OCI-LY1 (cell line): Measurements from ENCODE around the gene NTPCR.

Experiments used
- H2AFZ ChIP-seq: fragments of 200-600 bp; sonication (generic), shearing (Covaris generic); 2 replicates; pipeline ENCODE4 v1.6.0; 2014; ENCODE audit warnings: antibody characterized with exemption, mild to moderate bottlenecking, low read length
- H3F3A ChIP-seq: fragments of 200-600 bp; sonication (generic), shearing (Covaris generic); 2 replicates; pipeline ENCODE4 v1.6.0; 2014; ENCODE audit warnings: mild to moderate bottlenecking, antibody characterized with exemption, low read length, moderate library complexity; ENCODE audit not compliant: insufficient read depth
- H3K27ac ChIP-seq: fragments of 200-600 bp; sonication (generic); 2 replicates; pipeline ENCODE4 v1.5.1; 2014; ENCODE audit warnings: low read length, mixed run types, mild to moderate bottlenecking, low read depth; ENCODE audit not compliant: poor library complexity, severe bottlenecking
- H3K27me3 ChIP-seq: fragments of 200-600 bp; sonication (generic); 2 replicates; pipeline ENCODE4 v1.6.0; 2014; ENCODE audit warnings: antibody characterized with exemption, mild to moderate bottlenecking, low read length, moderate library complexity; ENCODE audit not compliant: insufficient read depth
- H3K36me3 ChIP-seq: fragments of 200-600 bp; sonication (generic); 2 replicates; pipeline ENCODE4 v1.6.1; 2014; ENCODE audit warnings: mild to moderate bottlenecking, antibody characterized with exemption, low read length, moderate library complexity, mixed read lengths; ENCODE audit not compliant: insufficient read depth
- H3K4me1 ChIP-seq: fragments of 200-600 bp; sonication (generic); 2 replicates; pipeline ENCODE4 v1.5.1; 2014; ENCODE audit warnings: mild to moderate bottlenecking, low read length, moderate library complexity; ENCODE audit not compliant: insufficient read depth, severe bottlenecking
- H3K4me2 ChIP-seq: fragments of 200-600 bp; sonication (generic), shearing (Covaris generic); 2 replicates; pipeline ENCODE4 v1.6.1; 2014; ENCODE audit warnings: low read length
- H3K4me3 ChIP-seq: fragments of 200-600 bp; sonication (generic); 2 replicates; pipeline ENCODE4 v1.5.1; 2014; ENCODE audit warnings: low read length, low read depth, mild to moderate bottlenecking, mixed read lengths; ENCODE audit not compliant: poor library complexity, severe bottlenecking
- H3K79me2 ChIP-seq: fragments of 200-600 bp; shearing (Covaris generic); 2 replicates; pipeline ENCODE4 v1.6.1; 2016; ENCODE audit warnings: mixed run types, low read length, mixed read lengths; ENCODE audit not compliant: insufficient read depth
- H3K9ac ChIP-seq: fragments of 200-600 bp; sonication (generic), shearing (Covaris generic); 2 replicates; pipeline ENCODE4 v1.6.1; 2014; ENCODE audit warnings: mild to moderate bottlenecking, low read length, mixed read lengths
- H3K9me2 ChIP-seq: fragments of 200-600 bp; sonication (generic), shearing (Covaris generic); 2 replicates; pipeline ENCODE4 v1.6.1; 2014; ENCODE audit warnings: low read depth, mild to moderate bottlenecking, low read length, mixed read lengths
- H3K9me3 ChIP-seq: fragments of 200-600 bp; shearing (Covaris generic); 2 replicates; pipeline ENCODE4 v1.6.1; 2014; ENCODE audit warnings: low read length, mixed read lengths
- H4K20me1 ChIP-seq: fragments of 200-600 bp; sonication (generic), shearing (Covaris generic); 2 replicates; pipeline ENCODE4 v1.6.0; 2016; ENCODE audit warnings: mild to moderate bottlenecking, low read length; ENCODE audit not compliant: insufficient read depth
- CTCF ChIP-seq: fragments of 200-600 bp; sonication (generic), shearing (Covaris generic); IDR thresholded peaks from 2 replicates; pipeline ENCODE4 v1.5.1; 2017; ENCODE audit warnings: mild to moderate bottlenecking, antibody characterized with exemption, low read length, moderate library complexity, mixed read lengths
- EZH2 ChIP-seq: fragments of 200-600 bp; sonication (generic), shearing (Covaris generic); IDR thresholded peaks from 2 replicates; pipeline ENCODE4 v1.8.0; 2017; ENCODE audit warnings: borderline replicate concordance, mixed run types, mild to moderate bottlenecking, antibody characterized with exemption, low read length, moderate library complexity, mixed read lengths

The NTPCR gene

GRCh38 chr1:233005156-233005555, 54.7 kb downstream of the NTPCR start:
- no peaks in the 10 kb centered on the region for H4K20me1 ChIP-seq
- H3K4me3 ChIP-seq: no peak overlapping the region
- no peak overlapping the region for H3K4me2 ChIP-seq
- H3K9ac ChIP-seq: no peak overlapping the region
- H3K79me2 ChIP-seq: no peaks in the 10 kb centered on the region
- no peaks in the 10 kb centered on the region for H3K9me2 ChIP-seq
- H3K27me3 ChIP-seq: no peaks in the 10 kb centered on the region
- H3K4me1 ChIP-seq: no peaks in the 10 kb centered on the region
- no peak overlapping the region for H3K27ac ChIP-seq
- H3K9me3 ChIP-seq: no peaks in the 10 kb centered on the region
- H3K36me3 ChIP-seq: no peaks in the 10 kb centered on the region
- no peaks in the 10 kb centered on the region for H3F3A ChIP-seq
- TF ChIP-seq CTCF (no peak), EZH2 (no peak)
- no peak overlapping the region for H2AFZ ChIP-seq

GRCh38 chr1:233005703-233006102, 55.3 kb downstream of the NTPCR start:
- H3K4me1 ChIP-seq: no peaks in the 10 kb centered on the region
- no peak overlapping the region for H3K9ac ChIP-seq
- H4K20me1 ChIP-seq: no peaks in the 10 kb centered on the region
- TF ChIP-seq CTCF (no peak), EZH2 (no peak)
- H3K9me2 ChIP-seq: no peaks in the 10 kb centered on the region
- no peaks in the 10 kb centered on the region for H3K9me3 ChIP-seq
- no peaks in the 10 kb centered on the region for H3K79me2 ChIP-seq
- no peak overlapping the region for H3K4me2 ChIP-seq
- H3K4me3 ChIP-seq: no peak overlapping the region
- H3K27me3 ChIP-seq: no peaks in the 10 kb centered on the region
- H3K27ac ChIP-seq: no peak overlapping the region
- H3F3A ChIP-seq: no peaks in the 10 kb centered on the region
- H2AFZ ChIP-seq: no peak overlapping the region
- no peaks in the 10 kb centered on the region for H3K36me3 ChIP-seq

DNA sequence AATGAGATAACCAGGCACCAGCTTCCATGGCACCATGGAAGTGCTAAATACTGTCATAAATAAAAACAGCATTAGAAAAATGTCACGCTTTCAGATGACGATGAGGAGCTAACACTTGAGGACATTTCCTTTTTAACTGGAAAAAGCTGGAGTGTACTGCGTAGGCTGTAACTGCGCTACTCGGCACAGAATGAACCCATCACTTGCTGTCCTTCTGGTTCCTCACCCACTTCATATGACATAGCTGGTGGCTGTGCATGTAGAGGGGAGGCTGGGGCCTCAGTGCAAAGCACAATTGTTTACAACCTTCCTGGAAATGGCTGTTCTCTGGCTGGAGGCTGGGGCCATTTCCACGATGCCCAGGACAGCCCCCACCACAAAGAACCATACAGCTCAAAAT, 55.7 kb downstream of the NTPCR start:
- no peak overlapping the region for H3K9ac ChIP-seq
- H4K20me1 ChIP-seq: no peaks in the 10 kb centered on the region
- no peaks in the 10 kb centered on the region for H3K4me1 ChIP-seq
- H3K9me2 ChIP-seq: no peaks in the 10 kb centered on the region
- H3K27me3 ChIP-seq: no peaks in the 10 kb centered on the region
- no peak overlapping the region for H2AFZ ChIP-seq
- H3F3A ChIP-seq: no peaks in the 10 kb centered on the region
- no peak overlapping the region for H3K27ac ChIP-seq
- no peak overlapping the region for H3K4me3 ChIP-seq
- no peaks in the 10 kb centered on the region for H3K79me2 ChIP-seq
- H3K36me3 ChIP-seq: no peaks in the 10 kb centered on the region
- TF ChIP-seq EZH2: no peak
- TF ChIP-seq CTCF: no peak
- no peaks in the 10 kb centered on the region for H3K9me3 ChIP-seq
- H3K4me2 ChIP-seq: no peak overlapping the region
